Articular chondrocyte of knee joint (primary cell): ENCODE data around the gene MAGEC2. TPM values are rescaled to one million over a fixed set of nuclear protein-coding genes. Genes with fewer than 3 reads are reported as not detected.

Source experiments
- total RNA-seq: library from RNA; depleted of rRNA; stranded (reverse); fragments of >200 nt; gene quantifications from 2 replicates; pipeline ENCODE4 v1.2.3, GENCODE V29; 2012

The MAGEC2 gene
- not detected in 2 replicates for total RNA-seq

GRCh38 chrX:142204522-142205433, at the start of gene MAGEC2:
Gene MAGEC2, minus strand, starts transcription at chrX:142205290. Its CDS starts 1,303 bp downstream, at chrX:142203987.

